OCI-LY1 (cell line): ENCODE measurements around the gene CEP162.

Source experiments
- H2AFZ ChIP-seq: fragments of 200-600 bp; sonication (generic), shearing (Covaris generic); 2 replicates; pipeline ENCODE4 v1.6.0; 2014; ENCODE audit warnings: antibody characterized with exemption, mild to moderate bottlenecking, low read length
- H3F3A ChIP-seq: fragments of 200-600 bp; sonication (generic), shearing (Covaris generic); 2 replicates; pipeline ENCODE4 v1.6.0; 2014; ENCODE audit warnings: mild to moderate bottlenecking, antibody characterized with exemption, low read length, moderate library complexity; ENCODE audit not compliant: insufficient read depth
- H3K27ac ChIP-seq: fragments of 200-600 bp; sonication (generic); 2 replicates; pipeline ENCODE4 v1.5.1; 2014; ENCODE audit warnings: low read length, mixed run types, mild to moderate bottlenecking, low read depth; ENCODE audit not compliant: poor library complexity, severe bottlenecking
- H3K27me3 ChIP-seq: fragments of 200-600 bp; sonication (generic); 2 replicates; pipeline ENCODE4 v1.6.0; 2014; ENCODE audit warnings: antibody characterized with exemption, mild to moderate bottlenecking, low read length, moderate library complexity; ENCODE audit not compliant: insufficient read depth
- H3K36me3 ChIP-seq: fragments of 200-600 bp; sonication (generic); 2 replicates; pipeline ENCODE4 v1.6.1; 2014; ENCODE audit warnings: mild to moderate bottlenecking, antibody characterized with exemption, low read length, moderate library complexity, mixed read lengths; ENCODE audit not compliant: insufficient read depth
- H3K4me1 ChIP-seq: fragments of 200-600 bp; sonication (generic); 2 replicates; pipeline ENCODE4 v1.5.1; 2014; ENCODE audit warnings: mild to moderate bottlenecking, low read length, moderate library complexity; ENCODE audit not compliant: insufficient read depth, severe bottlenecking
- H3K4me2 ChIP-seq: fragments of 200-600 bp; sonication (generic), shearing (Covaris generic); 2 replicates; pipeline ENCODE4 v1.6.1; 2014; ENCODE audit warnings: low read length
- H3K4me3 ChIP-seq: fragments of 200-600 bp; sonication (generic); 2 replicates; pipeline ENCODE4 v1.5.1; 2014; ENCODE audit warnings: low read length, low read depth, mild to moderate bottlenecking, mixed read lengths; ENCODE audit not compliant: poor library complexity, severe bottlenecking
- H3K79me2 ChIP-seq: fragments of 200-600 bp; shearing (Covaris generic); 2 replicates; pipeline ENCODE4 v1.6.1; 2016; ENCODE audit warnings: mixed run types, low read length, mixed read lengths; ENCODE audit not compliant: insufficient read depth
- H3K9ac ChIP-seq: fragments of 200-600 bp; sonication (generic), shearing (Covaris generic); 2 replicates; pipeline ENCODE4 v1.6.1; 2014; ENCODE audit warnings: mild to moderate bottlenecking, low read length, mixed read lengths
- H3K9me2 ChIP-seq: fragments of 200-600 bp; sonication (generic), shearing (Covaris generic); 2 replicates; pipeline ENCODE4 v1.6.1; 2014; ENCODE audit warnings: low read depth, mild to moderate bottlenecking, low read length, mixed read lengths
- H3K9me3 ChIP-seq: fragments of 200-600 bp; shearing (Covaris generic); 2 replicates; pipeline ENCODE4 v1.6.1; 2014; ENCODE audit warnings: low read length, mixed read lengths
- H4K20me1 ChIP-seq: fragments of 200-600 bp; sonication (generic), shearing (Covaris generic); 2 replicates; pipeline ENCODE4 v1.6.0; 2016; ENCODE audit warnings: mild to moderate bottlenecking, low read length; ENCODE audit not compliant: insufficient read depth
- CTCF ChIP-seq: fragments of 200-600 bp; sonication (generic), shearing (Covaris generic); IDR thresholded peaks from 2 replicates; pipeline ENCODE4 v1.5.1; 2017; ENCODE audit warnings: mild to moderate bottlenecking, antibody characterized with exemption, low read length, moderate library complexity, mixed read lengths
- EZH2 ChIP-seq: fragments of 200-600 bp; sonication (generic), shearing (Covaris generic); IDR thresholded peaks from 2 replicates; pipeline ENCODE4 v1.8.0; 2017; ENCODE audit warnings: borderline replicate concordance, mixed run types, mild to moderate bottlenecking, antibody characterized with exemption, low read length, moderate library complexity, mixed read lengths

Gene CEP162

DNA sequence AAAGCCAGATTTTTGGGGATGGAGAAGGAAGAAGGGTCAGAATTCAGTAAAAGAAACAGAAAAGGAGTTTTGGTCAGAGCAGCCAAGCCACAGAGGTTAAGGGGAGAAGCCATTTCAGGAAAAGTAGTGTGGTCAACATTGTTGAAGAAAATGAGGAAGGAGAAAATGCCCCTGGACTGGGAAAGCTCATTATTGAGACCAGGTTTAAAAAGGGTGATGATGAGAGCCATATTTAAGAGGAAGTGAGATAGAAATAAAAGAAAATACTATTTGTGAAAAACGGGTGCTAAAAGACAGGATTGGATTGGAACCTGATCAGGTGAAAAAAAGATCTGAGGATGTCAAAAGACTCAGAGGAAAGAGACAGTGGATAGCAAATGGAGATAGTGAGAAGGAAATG is 75.8 kb downstream of the CEP162 start:
- no peak overlapping the region for H3K27ac ChIP-seq

GRCh38 chr6:84150705-84151104 is 76.7 kb downstream of the CEP162 start:
- Histone ChIP-seq H3K79me2 (no peaks in the 10 kb centered on the region), H3K36me3 (peaks cover 5% of the 10 kb centered on the region; the same call in 1 of the 2 replicates), H3K9me2 (no peaks in the 10 kb centered on the region), H3K9me3 (no peaks in the 10 kb centered on the region), H2AFZ (no peak overlapping the region), H3K4me3 (no peak overlapping the region), H3K9ac (no peak overlapping the region), H3K4me2 (no peak overlapping the region), H4K20me1 (no peaks in the 10 kb centered on the region), H3K4me1 (no peaks in the 10 kb centered on the region), H3F3A (no peaks in the 10 kb centered on the region), H3K27me3 (no peaks in the 10 kb centered on the region), H3K27ac (no peak overlapping the region)
- TF ChIP-seq EZH2 (no peak), CTCF (no peak)

More for the DNA sequence above, 75.8 kb downstream of the CEP162 start:
- no peak for TF ChIP-seq EZH2
- TF ChIP-seq CTCF, result no peak
- Histone ChIP-seq H3K9me3 (no peaks in the 10 kb centered on the region), H3F3A (no peaks in the 10 kb centered on the region), H3K4me2 (no peak overlapping the region), H3K27me3 (no peaks in the 10 kb centered on the region), H4K20me1 (no peaks in the 10 kb centered on the region), H3K9ac (no peak overlapping the region), H3K36me3 (peaks cover 5% of the 10 kb centered on the region; the same call in 1 of the 2 replicates), H3K79me2 (no peaks in the 10 kb centered on the region), H3K4me3 (no peak overlapping the region), H2AFZ (no peak overlapping the region), H3K9me2 (no peaks in the 10 kb centered on the region), H3K4me1 (no peaks in the 10 kb centered on the region)

GRCh38 chr6:84141521-84141920 is 85.9 kb downstream of the CEP162 start:
- Histone ChIP-seq H3K9ac (no peak overlapping the region), H3K27ac (no peak overlapping the region), H3K9me3 (no peaks in the 10 kb centered on the region), H4K20me1 (no peaks in the 10 kb centered on the region), H3F3A (no peaks in the 10 kb centered on the region), H3K9me2 (no peaks in the 10 kb centered on the region), H3K79me2 (no peaks in the 10 kb centered on the region), H3K4me2 (no peak overlapping the region), H3K27me3 (no peaks in the 10 kb centered on the region), H2AFZ (no peak overlapping the region), H3K4me3 (no peak overlapping the region), H3K4me1 (no peaks in the 10 kb centered on the region), H3K36me3 (no peaks in the 10 kb centered on the region)
- TF ChIP-seq EZH2 (no peak), CTCF (no peak)
